K562 (cell line): ENCODE measurements around the gene STUB1. TPM values are rescaled to one million over a fixed set of nuclear protein-coding genes. Genes with fewer than 3 reads are reported as not detected.

Source experiments
- ARHGAP35 ChIP-seq: fragments of 450-650 bp; IDR thresholded peaks from 2 replicates; pipeline ENCODE4 v1.6.1; 2018; ENCODE audit not compliant: partially characterized antibody
- ARID2 ChIP-seq: fragments of 450-650 bp; IDR thresholded peaks from 2 replicates; pipeline ENCODE4 v1.6.1; 2017; ENCODE audit warnings: antibody characterized with exemption, mild to moderate bottlenecking
- BCOR ChIP-seq: fragments of 450-650 bp; IDR thresholded peaks from 2 replicates; pipeline ENCODE4 v1.6.1; 2016
- CBX3 ChIP-seq, 2 experiments: IDR thresholded peaks; 1 replicate in 1 of 2; 2 replicates in 1 of 2; pipeline ENCODE4 v1.6.1; 2012; ENCODE audit warnings: inconsistent platforms in 2 of 2, low read length in 2 of 2, borderline replicate concordance in 1 of 2, control low read depth in 1 of 2
- EP400 ChIP-seq: fragments of 450-650 bp; IDR thresholded peaks from 2 replicates; pipeline ENCODE4 v1.6.1; 2017; ENCODE audit warnings: antibody characterized with exemption, mild to moderate bottlenecking, moderate library complexity
- MAX ChIP-seq: sonication (generic); formaldehyde crosslinking; IDR thresholded peaks from 2 replicates; pipeline ENCODE4 v1.9.0; 2022; ENCODE audit warnings: mild to moderate bottlenecking, missing genetic modification reagents
- MTA1 ChIP-seq: fragments of 450-650 bp; IDR thresholded peaks from 2 replicates; pipeline ENCODE4 v1.6.1; 2017; ENCODE audit warnings: borderline replicate concordance
- MYNN ChIP-seq, 2 experiments: sonication (generic); formaldehyde crosslinking in 1 of 2; IDR thresholded peaks; 2 replicates each; pipeline versions ENCODE4 v1.5.0 to v1.6.1; 2016 to 2020; ENCODE audit warnings: antibody characterized with exemption in 1 of 2, missing genetic modification reagents in 1 of 2
- NFIC ChIP-seq: fragments of 450-650 bp; IDR thresholded peaks from 2 replicates; pipeline ENCODE4 v1.6.1; 2017; ENCODE audit warnings: mild to moderate bottlenecking, inconsistent platforms
- PTRF ChIP-seq: fragments of 450-650 bp; IDR thresholded peaks from 2 replicates; pipeline ENCODE4 v1.6.1; 2016; ENCODE audit warnings: mild to moderate bottlenecking, missing genetic modification characterization, missing compliant biosample characterization
- RCOR1 ChIP-seq, 2 experiments: IDR thresholded peaks; 2 replicates each; pipeline ENCODE4 v1.6.1; 2012; ENCODE audit warnings: low read depth in 2 of 2, low read length in 2 of 2, borderline replicate concordance in 1 of 2, improper control_type of control experiment in 1 of 2
- RFX7 ChIP-seq: fragments of 250-450 bp; sonication (Bioruptor Pico); IDR thresholded peaks from 2 replicates; pipeline ENCODE4 v1.5.1; 2021; ENCODE audit warnings: mild to moderate bottlenecking
- SNAPC5 ChIP-seq: fragments of 250-450 bp; sonication (Bioruptor Pico); IDR thresholded peaks from 2 replicates; pipeline ENCODE4 v1.8.0; 2021; ENCODE audit warnings: moderate library complexity, mild to moderate bottlenecking, inconsistent platforms
- SP1 ChIP-seq: sonication (generic); formaldehyde crosslinking; IDR thresholded peaks from 2 replicates; pipeline ENCODE4 v1.8.1; 2022; ENCODE audit warnings: mild to moderate bottlenecking, missing genetic modification reagents
- STAT6 ChIP-seq: sonication (generic); formaldehyde crosslinking; IDR thresholded peaks from 2 replicates; pipeline ENCODE4 v1.8.1; 2023; ENCODE audit warnings: mild to moderate bottlenecking, missing genetic modification reagents
- TEAD4 ChIP-seq, 2 experiments: sonication (generic) in 1 of 2; formaldehyde crosslinking in 1 of 2; IDR thresholded peaks; 2 replicates each; pipeline versions ENCODE4 v1.6.1 to v1.8.0; 2012 to 2022; ENCODE audit warnings: borderline replicate concordance in 1 of 2, inconsistent platforms in 1 of 2, low read length in 1 of 2, mild to moderate bottlenecking in 1 of 2, missing genetic modification reagents in 1 of 2
- ZNF175 ChIP-seq: fragments of 200-800 bp; sonication (Bioruptor generic); IDR thresholded peaks from 2 replicates; pipeline ENCODE4 v1.6.1; 2016; ENCODE audit warnings: low read depth, mild to moderate bottlenecking, missing genetic modification characterization, missing compliant biosample characterization
- ZNF212 ChIP-seq: fragments of 450-650 bp; formaldehyde crosslinking; IDR thresholded peaks from 2 replicates; pipeline ENCODE4 v1.4.0; 2020; ENCODE audit warnings: mild to moderate bottlenecking
- ZNF408 ChIP-seq: fragments of 250-450 bp; sonication (Bioruptor Pico); IDR thresholded peaks from 2 replicates; pipeline ENCODE4 v1.4.0; 2020; ENCODE audit warnings: low read depth, mild to moderate bottlenecking, moderate library complexity
- polyA plus RNA-seq, 8 experiments: library from polyadenylated mRNA; depleted of rRNA in 4 of 8; stranded (reverse) in 5 of 8; unstranded in 3 of 8; fragments of >200 nt; fragmentation: Nextera tagmentation in 2 of 8; fragmentation: Illumina TruSeq in 1 of 8; extraction: Ambion mirVana in 2 of 8; extraction: Trizol in 1 of 8; gene quantifications; 2 replicates each; pipeline versions ENCODE4 v1.2.1 to v1.2.3, GENCODE V29; 2011 to 2014; ENCODE audit warnings: inconsistent platforms in 1 of 8, missing spikeins in 1 of 8
- total RNA-seq, 7 experiments: library from RNA; depleted of rRNA in 6 of 7; stranded (reverse); fragments of >200 nt in 6 of 7; fragmentation: Illumina TruSeq in 2 of 7; extraction: Trizol in 2 of 7; gene quantifications; 2 replicates each; pipeline versions ENCODE4 v1.2.1 to v1.2.3, GENCODE V29; 2011 to 2021; ENCODE audit warnings: low replicate concordance in 1 of 7

The STUB1 gene
- total and polyA plus RNA-seq, 9 of the 15 experiments (the other 6 are each of a cell fraction or from before 2014, with no cell fraction given), result 10.6 to 251 (median 152) TPM

GRCh38 chr16:681746-682427 lies 1.7 kb downstream of the STUB1 start (continued):
- 0 out of 2 replicates have a peak, but pooled peaks have one; percentile 57 for TF ChIP-seq STAT6 (CRISPR knock-in tag)
- TF ChIP-seq MYNN (IDR thresholded peaks at IDR 0.05), result peak; percentile 3; the same call in 1 of the 2 replicates
- no peak for TF ChIP-seq MYNN (CRISPR knock-in tag; IDR thresholded peaks at IDR 0.05)
- TF ChIP-seq MAX, result peak; percentile 93
- TF ChIP-seq EP400, result peak; percentile 68; the same call in 1 of the 2 replicates
- peak; percentile 98 for TF ChIP-seq NFIC
- no peak for TF ChIP-seq MTA1
- 0 out of 2 replicates have a peak, but pooled peaks have one; percentile 16 for TF ChIP-seq SP1 (CRISPR knock-in tag)
- TF ChIP-seq RCOR1 (IDR thresholded peaks at IDR 0.05; ENCODE audit: borderline replicate concordance in 1 of 2, low read depth in 2 of 2, low read length in 2 of 2), result 0 out of 4 replicates have a peak, but pooled peaks of 1 of the 2 experiments have one; percentile 45
- TF ChIP-seq SNAPC5 (CRISPR knock-in tag), result no peak
- TF ChIP-seq ZNF408 (CRISPR knock-in tag), result no peak
- TF ChIP-seq BCOR, result no peak
- TF ChIP-seq ZNF212 (CRISPR knock-in tag), result no peak
- TF ChIP-seq ARHGAP35, result no peak
- no peak for TF ChIP-seq ARID2
- peak in 1 of 2 experiments; percentile 80; a peak in 1 of 3 replicates for TF ChIP-seq CBX3 (IDR thresholded peaks at IDR 0.05; ENCODE audit: borderline replicate concordance in 1 of 2, low read length in 2 of 2)
- TF ChIP-seq PTRF (tag), result no peak
- TF ChIP-seq RFX7 (CRISPR knock-in tag), result no peak
- TF ChIP-seq TEAD4 (IDR thresholded peaks at IDR 0.05; ENCODE audit: low read length), result peak; percentile 22; the same call in 1 of the 2 replicates
- no peak for TF ChIP-seq TEAD4 (CRISPR knock-in tag; IDR thresholded peaks at IDR 0.05; ENCODE audit: borderline replicate concordance)
- TF ChIP-seq ZNF175 (CRISPR knock-in tag), result no peak
